Progenitor cell of endocrine pancreas (in vitro differentiated cells): ENCODE measurements around the gene SLC10A7. TPM values are rescaled to one million over a fixed set of nuclear protein-coding genes. Genes with fewer than 3 reads are reported as not detected.

Experiments used
- DNase-seq: peaks from one replicate; pipeline ENCODE4 v3.0.0; 2021; ENCODE audit warnings: low spot score; ENCODE audit not compliant: unreplicated experiment
- H3K27ac Mint-ChIP-seq: 2 replicates; pipeline ENCODE4 v1.8.0; 2021; ENCODE audit warnings: mild to moderate bottlenecking, moderate library complexity, mixed read lengths
- H3K27me3 Mint-ChIP-seq: 2 replicates; pipeline ENCODE4 v1.8.0; 2021; ENCODE audit warnings: mixed read lengths
- H3K36me3 Mint-ChIP-seq: 2 replicates; pipeline ENCODE4 v1.8.0; 2022; ENCODE audit warnings: mixed read lengths; ENCODE audit not compliant: insufficient read depth
- H3K4me1 Mint-ChIP-seq: 2 replicates; pipeline ENCODE4 v1.8.0; 2021; ENCODE audit warnings: low read depth, mixed read lengths
- H3K4me3 Mint-ChIP-seq: 2 replicates; pipeline ENCODE4 v1.8.0; 2021; ENCODE audit warnings: low read depth, mild to moderate bottlenecking, moderate library complexity, mixed read lengths
- H3K9me3 Mint-ChIP-seq: 2 replicates; pipeline ENCODE4 v1.8.0; 2021; ENCODE audit warnings: low read depth, mixed read lengths
- total RNA-seq: library from RNA; stranded (reverse); gene quantifications from 2 replicates; pipeline ENCODE4 v1.2.1, GENCODE V29; 2021
- TF ChIP-seq, protein P1 (sequence below): fragments of 200-600 bp; sonication (generic); IDR thresholded peaks from one replicate; pipeline ENCODE4 v1.5.0; 2021; ENCODE audit warnings: antibody characterized with exemption, mild to moderate bottlenecking; ENCODE audit not compliant: unreplicated experiment

Gene SLC10A7
- total RNA-seq, 1 donor from 2014 or later = 14.1 TPM

DNA sequence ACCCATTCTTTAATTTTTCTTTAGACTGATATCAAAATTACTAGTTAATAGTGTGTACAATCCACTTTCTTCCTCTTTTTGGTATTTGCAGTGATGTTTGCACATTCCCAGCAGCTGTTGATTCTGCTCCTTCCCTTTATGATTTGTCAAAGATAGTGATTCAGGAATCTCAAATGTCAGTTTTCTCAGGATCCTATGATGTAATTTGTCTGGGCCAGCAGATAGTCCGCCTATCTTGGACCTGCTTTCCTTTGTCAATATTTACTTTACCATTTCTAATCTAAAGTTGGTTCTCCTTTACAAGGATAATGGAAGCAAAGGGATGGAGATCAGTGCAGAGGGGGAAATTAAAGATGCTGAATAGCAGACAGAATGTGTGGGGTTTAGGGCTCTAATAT, 185.3 kb downstream of the SLC10A7 start:
- Mint-ChIP-seq H3K4me3 (no peak overlapping the region), H3K27ac (no peak overlapping the region), H3K4me1 (peaks cover 14% of the 10 kb centered on the region), H3K27me3 (peaks cover 12% of the 10 kb centered on the region), H3K36me3 (no peaks in the 10 kb centered on the region), H3K9me3 (no peaks in the 10 kb centered on the region)
- TF ChIP-seq, protein P1, sequence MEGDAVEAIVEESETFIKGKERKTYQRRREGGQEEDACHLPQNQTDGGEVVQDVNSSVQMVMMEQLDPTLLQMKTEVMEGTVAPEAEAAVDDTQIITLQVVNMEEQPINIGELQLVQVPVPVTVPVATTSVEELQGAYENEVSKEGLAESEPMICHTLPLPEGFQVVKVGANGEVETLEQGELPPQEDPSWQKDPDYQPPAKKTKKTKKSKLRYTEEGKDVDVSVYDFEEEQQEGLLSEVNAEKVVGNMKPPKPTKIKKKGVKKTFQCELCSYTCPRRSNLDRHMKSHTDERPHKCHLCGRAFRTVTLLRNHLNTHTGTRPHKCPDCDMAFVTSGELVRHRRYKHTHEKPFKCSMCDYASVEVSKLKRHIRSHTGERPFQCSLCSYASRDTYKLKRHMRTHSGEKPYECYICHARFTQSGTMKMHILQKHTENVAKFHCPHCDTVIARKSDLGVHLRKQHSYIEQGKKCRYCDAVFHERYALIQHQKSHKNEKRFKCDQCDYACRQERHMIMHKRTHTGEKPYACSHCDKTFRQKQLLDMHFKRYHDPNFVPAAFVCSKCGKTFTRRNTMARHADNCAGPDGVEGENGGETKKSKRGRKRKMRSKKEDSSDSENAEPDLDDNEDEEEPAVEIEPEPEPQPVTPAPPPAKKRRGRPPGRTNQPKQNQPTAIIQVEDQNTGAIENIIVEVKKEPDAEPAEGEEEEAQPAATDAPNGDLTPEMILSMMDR = no peak
- no peak for DNase-seq

DNA sequence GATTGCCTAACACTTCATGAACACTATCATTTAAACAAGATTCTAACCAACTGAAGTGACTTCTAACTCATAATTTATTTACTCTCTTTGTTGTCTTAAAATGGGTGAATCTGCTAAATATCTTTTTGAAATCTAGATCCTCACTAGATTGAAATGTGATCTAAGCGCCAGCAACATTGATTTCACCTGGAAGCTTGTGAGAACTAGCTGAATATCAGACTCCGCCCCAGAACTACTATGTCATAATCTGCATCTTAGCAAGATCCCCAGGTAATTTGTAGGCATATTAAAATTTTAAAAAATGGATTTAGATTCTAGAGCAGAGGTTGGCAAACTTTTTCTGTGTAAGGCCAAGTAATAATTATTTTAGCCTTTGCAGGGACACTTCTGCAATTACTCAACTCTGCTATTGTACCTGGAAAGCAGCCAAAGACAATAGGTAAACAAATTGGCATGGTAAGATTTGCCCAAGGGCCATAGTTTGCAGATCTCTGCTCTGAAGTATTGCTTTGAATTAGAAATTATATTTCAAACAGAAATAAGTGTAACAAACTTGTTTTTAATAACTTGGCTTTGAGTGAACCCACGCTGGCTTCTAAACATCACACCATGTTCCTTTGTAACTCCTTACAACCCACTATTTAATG, 185.9 kb downstream of the SLC10A7 start:
- Mint-ChIP-seq H3K4me3 (no peak overlapping the region), H3K36me3 (no peaks in the 10 kb centered on the region), H3K27me3 (peaks cover 12% of the 10 kb centered on the region), H3K4me1 (peaks cover 14% of the 10 kb centered on the region), H3K27ac (no peak overlapping the region), H3K9me3 (no peaks in the 10 kb centered on the region)
- TF ChIP-seq, protein P1 = no peak
- no peak for DNase-seq

DNA sequence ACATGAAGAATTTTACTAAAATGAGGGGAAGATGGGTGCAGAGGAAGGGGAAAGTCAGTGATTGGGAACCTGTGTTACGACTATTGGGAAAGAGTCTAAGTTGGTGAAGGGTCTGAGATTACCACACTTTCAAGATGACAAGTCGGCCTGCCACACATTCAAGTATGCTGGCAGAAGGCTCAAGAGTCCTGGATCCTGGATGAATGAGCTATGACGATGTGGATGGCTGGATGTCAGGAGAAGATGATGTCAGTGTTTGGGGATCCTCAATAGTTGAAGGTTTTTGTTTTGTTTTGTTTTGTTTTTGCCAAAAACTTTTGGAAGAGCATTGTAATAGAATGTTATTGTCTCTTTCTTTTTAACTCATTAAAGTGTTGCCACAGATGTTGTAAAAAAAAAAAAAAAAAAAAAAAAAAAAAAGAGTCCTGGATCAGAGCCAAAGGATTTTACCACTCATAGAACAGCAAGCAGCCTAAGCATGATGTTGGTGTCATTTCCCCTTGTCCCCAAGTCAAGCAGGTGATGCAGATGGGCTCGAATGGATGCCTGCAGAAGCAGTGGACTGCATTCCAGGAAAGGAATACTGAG, 186.8 kb downstream of the SLC10A7 start:
- Mint-ChIP-seq H3K27me3 (peaks cover 12% of the 10 kb centered on the region), H3K4me1 (peaks cover 14% of the 10 kb centered on the region), H3K9me3 (no peaks in the 10 kb centered on the region), H3K4me3 (no peak overlapping the region), H3K36me3 (no peaks in the 10 kb centered on the region), H3K27ac (no peak overlapping the region)
- DNase-seq = no peak
- TF ChIP-seq, protein P1 = no peak

DNA sequence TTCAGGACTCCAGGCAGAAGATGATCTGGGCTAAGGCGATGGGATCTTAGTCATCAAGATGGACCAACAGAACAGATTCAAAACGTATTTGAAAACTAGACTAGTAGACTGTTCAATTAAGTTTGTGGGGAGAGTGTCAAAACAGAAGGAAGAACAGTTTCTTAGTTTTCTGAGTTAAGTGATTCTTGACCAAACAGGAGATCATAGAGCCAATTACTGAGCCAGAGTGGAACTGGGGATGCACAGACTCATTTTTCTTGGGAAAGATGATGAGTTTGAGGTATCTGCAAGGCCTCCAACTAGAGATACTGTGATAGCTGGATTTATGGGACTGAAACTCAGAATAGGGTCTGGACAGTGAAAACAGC, 187.9 kb downstream of the SLC10A7 start:
- no peak for DNase-seq
- Mint-ChIP-seq H3K4me3 (no peak overlapping the region), H3K4me1 (peaks cover 14% of the 10 kb centered on the region), H3K27me3 (peaks cover 12% of the 10 kb centered on the region), H3K36me3 (no peaks in the 10 kb centered on the region), H3K27ac (no peak overlapping the region), H3K9me3 (no peaks in the 10 kb centered on the region)
- TF ChIP-seq, protein P1 = no peak

DNA sequence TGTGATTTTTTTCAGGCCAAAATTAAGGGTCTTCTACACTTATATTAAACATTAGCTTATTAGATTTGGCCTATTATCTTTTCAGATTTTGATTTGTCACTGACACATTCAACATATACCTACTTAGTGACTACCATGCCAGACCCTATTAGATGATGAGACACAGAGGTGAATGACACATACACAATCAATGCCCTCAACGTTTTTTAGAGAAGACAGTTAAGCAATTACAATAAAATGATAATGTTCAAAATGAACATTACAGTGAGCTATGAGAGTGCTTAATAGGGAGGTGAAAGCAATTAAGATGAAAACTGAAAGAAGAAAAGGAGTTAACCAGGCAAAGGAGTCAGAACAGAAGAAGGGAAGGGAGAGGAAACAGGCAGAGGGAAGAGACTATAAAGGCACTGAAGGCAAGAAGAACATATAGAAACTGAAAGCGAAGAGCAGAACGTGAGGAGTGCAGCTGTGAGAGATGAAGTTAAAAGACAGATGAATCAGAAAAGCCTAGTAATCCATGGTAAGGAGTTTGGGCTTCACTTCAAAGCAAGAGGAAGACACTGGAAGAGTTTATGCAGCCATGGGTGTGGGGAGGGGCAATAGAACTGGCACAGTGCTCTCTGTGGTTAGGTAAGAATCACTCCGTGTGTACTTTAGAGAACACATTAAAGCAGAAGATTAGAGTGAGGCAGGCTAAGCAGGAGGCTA, 188.4 kb downstream of the SLC10A7 start:
- H3K4me3 Mint-ChIP-seq = no peak overlapping the region

More for the DNA sequence above, 188.4 kb downstream of the SLC10A7 start:
- Mint-ChIP-seq H3K27me3 (peaks cover 6% of the 10 kb centered on the region), H3K4me1 (peaks cover 14% of the 10 kb centered on the region), H3K36me3 (no peaks in the 10 kb centered on the region), H3K27ac (no peak overlapping the region), H3K9me3 (no peaks in the 10 kb centered on the region)
- TF ChIP-seq, protein P1 = no peak
- no peak for DNase-seq
